Liver (tissue), 9 donors: ENCODE data around the gene GAS7. TPM values are rescaled to one million over a fixed set of nuclear protein-coding genes. Genes with fewer than 3 reads are reported as not detected.

Source experiments
- DNase-seq: peaks from one replicate; pipeline ENCODE4 v3.0.0-alpha.2; 2017; ENCODE audit warnings: low spot score
- H3K27ac ChIP-seq, 2 donors: one replicate each; pipeline ENCODE4 v1.7.0; 2013; ENCODE audit warnings: inconsistent platforms in 2 of 2, low read length in 2 of 2, control low read depth in 1 of 2, low read depth in 1 of 2, mild to moderate bottlenecking in 1 of 2
- H3K27me3 ChIP-seq, 4 donors: one replicate each; pipeline versions ENCODE4 v1.6.1 to v1.7.0; 2013; ENCODE audit warnings: low read length in 3 of 4, inconsistent platforms in 1 of 4, mild to moderate bottlenecking in 1 of 4, moderate library complexity in 1 of 4; ENCODE audit not compliant: control insufficient read depth in 4 of 4, insufficient read depth in 4 of 4
- H3K36me3 ChIP-seq, 4 donors: one replicate each; pipeline versions ENCODE4 v1.6.1 to v1.7.0; 2013; ENCODE audit warnings: low read length in 3 of 4, mild to moderate bottlenecking in 3 of 4, low read depth in 1 of 4, moderate library complexity in 1 of 4; ENCODE audit not compliant: control insufficient read depth in 4 of 4, insufficient read depth in 3 of 4
- H3K4me1 ChIP-seq, 4 donors: one replicate each; pipeline versions ENCODE4 v1.6.1 to v1.7.0; 2013; ENCODE audit warnings: low read length in 3 of 4, mild to moderate bottlenecking in 3 of 4, moderate library complexity in 1 of 4; ENCODE audit not compliant: control insufficient read depth in 4 of 4, insufficient read depth in 4 of 4
- H3K4me3 ChIP-seq, 3 donors: one replicate each; pipeline versions ENCODE4 v1.6.1 to v1.7.0; 2013; ENCODE audit warnings: low read length in 3 of 3, control low read depth in 1 of 3, low read depth in 1 of 3, mild to moderate bottlenecking in 1 of 3
- H3K9ac ChIP-seq, 2 donors: one replicate each; pipeline ENCODE4 v1.7.0; 2013; ENCODE audit warnings: low read length in 2 of 2, mild to moderate bottlenecking in 2 of 2, moderate library complexity in 2 of 2, control low read depth in 1 of 2, low read depth in 1 of 2
- H3K9me3 ChIP-seq, 4 donors: one replicate each; pipeline versions ENCODE4 v1.6.1 to v1.7.0; 2013; ENCODE audit warnings: low read length in 3 of 4; ENCODE audit not compliant: control insufficient read depth in 4 of 4
- EGR1 ChIP-seq, 2 donors: IDR thresholded peaks; 2 replicates each; pipeline ENCODE4 v1.6.1; 2016 to 2018; ENCODE audit warnings: antibody characterized with exemption in 2 of 2, low read depth in 2 of 2
- FOXA1 ChIP-seq: IDR thresholded peaks from 2 replicates; pipeline ENCODE4 v1.6.1; 2016; ENCODE audit warnings: antibody characterized with exemption
- FOXA2 ChIP-seq: IDR thresholded peaks from 2 replicates; pipeline ENCODE4 v1.6.1; 2016; ENCODE audit warnings: antibody characterized with exemption
- GABPA ChIP-seq, 2 donors: IDR thresholded peaks in 1 of 2; conservative IDR thresholded peaks in 1 of 2; 2 replicates each; pipeline ENCODE4 v1.6.1; 2016; ENCODE audit warnings: antibody characterized with exemption in 2 of 2, mild to moderate bottlenecking in 1 of 2, moderate library complexity in 1 of 2
- HNF4A ChIP-seq, 2 donors: conservative IDR thresholded peaks; 2 replicates each; pipeline ENCODE4 v1.6.1; 2016; ENCODE audit warnings: antibody characterized with exemption in 2 of 2, mild to moderate bottlenecking in 2 of 2
- HNF4G ChIP-seq: IDR thresholded peaks from 2 replicates; pipeline ENCODE4 v1.6.1; 2016; ENCODE audit warnings: antibody characterized with exemption
- JUND ChIP-seq, 2 donors: IDR thresholded peaks; 2 replicates each; pipeline ENCODE4 v1.6.1; 2016; ENCODE audit warnings: antibody characterized with exemption in 2 of 2
- NR2F2 ChIP-seq: IDR thresholded peaks from 2 replicates; pipeline ENCODE4 v1.6.1; 2016; ENCODE audit warnings: antibody characterized with exemption
- RXRA ChIP-seq, 2 donors: IDR thresholded peaks; 2 replicates each; pipeline ENCODE4 v1.6.1; 2017 to 2018; ENCODE audit warnings: antibody characterized with exemption in 2 of 2, mild to moderate bottlenecking in 1 of 2
- SP1 ChIP-seq: IDR thresholded peaks from 2 replicates; pipeline ENCODE4 v1.6.1; 2018; ENCODE audit warnings: antibody characterized with exemption, mild to moderate bottlenecking
- TAF1 ChIP-seq: conservative IDR thresholded peaks from 2 replicates; pipeline ENCODE4 v1.6.1; 2016; ENCODE audit warnings: antibody characterized with exemption, mild to moderate bottlenecking
- WGBS: extraction: QIAGEN DNeasy Blood & Tissue Kit; methylation state at CpG from one replicate; pipeline ENCODE4 v1.1.7; 2013; 5-methylcytosine and 5-hydroxymethylcytosine counted together
- polyA plus RNA-seq, 2 donors: library from polyadenylated mRNA; stranded (reverse) in 1 of 2; unstranded in 1 of 2; fragments of 200-250 nt in 1 of 2; fragments of >200 nt in 1 of 2; fragmentation: Nextera tagmentation in 1 of 2; extraction: Ambion mirVana in 1 of 2; gene quantifications; one replicate each; pipeline versions ENCODE4 v1.2.1 to v1.2.3, GENCODE V29; 2013 to 2015
- total RNA-seq, 2 donors: library from RNA; depleted of rRNA; stranded (reverse); fragments of >200 nt; gene quantifications; one replicate each; pipeline ENCODE4 v1.2.3, GENCODE V29; 2014
- TF ChIP-seq, protein P1 (sequence below): IDR thresholded peaks from 2 replicates; pipeline ENCODE4 v1.6.1; 2016; ENCODE audit warnings: antibody characterized with exemption
- TF ChIP-seq, protein P2 (sequence below): IDR thresholded peaks from 2 replicates; pipeline ENCODE4 v1.6.1; 2016; ENCODE audit warnings: antibody characterized with exemption
- TF ChIP-seq, protein P3 (sequence below): fragments of 150-350 bp; IDR thresholded peaks from 2 replicates; pipeline ENCODE4 v1.5.1; 2017; ENCODE audit warnings: improper control_type of control experiment, low read depth, low read length; ENCODE audit not compliant: missing input control
- TF ChIP-seq, protein P4 (sequence below): IDR thresholded peaks from 2 replicates; pipeline ENCODE4 v1.6.1; 2016; ENCODE audit warnings: antibody characterized with exemption, mild to moderate bottlenecking
- donor health status: healthy.
- donor health status: healthy.
- donor health status: healthy.
- donor health status: healthy.
- donor health status: healthy.

GAS7 gene
- total and polyA plus RNA-seq, 4 donors = 0.79 to 6.1 (median 2.5) TPM

DNA sequence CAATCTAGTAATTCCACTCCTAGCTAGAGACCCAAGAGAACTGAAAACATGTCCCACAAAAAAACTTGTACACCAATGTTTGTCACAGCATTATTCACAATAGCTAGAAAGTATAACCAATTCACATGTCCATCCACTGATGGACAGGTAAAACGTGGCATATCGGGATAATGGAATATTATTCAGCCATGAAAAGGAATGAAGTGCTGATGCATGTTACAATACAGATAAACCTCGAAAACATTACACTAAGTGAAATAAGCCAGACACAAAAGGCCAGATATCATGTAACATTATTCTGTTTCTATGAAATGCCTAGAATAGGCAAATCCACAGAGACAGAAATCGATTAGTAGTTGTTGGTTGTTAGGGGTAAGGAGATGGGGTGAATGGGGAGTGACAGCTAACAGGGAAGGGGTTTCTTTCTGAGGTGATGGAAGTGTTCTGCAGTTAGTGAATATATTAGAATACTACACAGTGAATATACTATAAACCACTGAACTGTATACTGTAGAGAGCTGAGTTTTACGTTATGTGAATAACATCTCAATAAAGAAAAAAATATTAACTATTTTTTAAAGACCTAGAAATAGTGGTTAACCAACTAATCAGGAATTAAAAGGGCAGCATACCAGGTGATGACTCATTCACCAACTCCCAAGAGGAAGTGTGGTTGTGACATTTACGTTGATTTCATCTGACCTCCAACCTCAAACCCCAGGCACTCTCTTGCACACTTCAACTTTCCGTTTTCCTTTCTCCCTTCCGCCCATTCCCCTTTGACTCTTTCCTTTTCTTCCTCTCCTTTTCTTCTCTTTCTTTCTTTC lies 48.6 kb downstream of the GAS7 start:
- 64% methylated on average over 8 of the region's 8 CpGs for WGBS
- Histone ChIP-seq H3K27ac (no peak overlapping the region), H3K9ac (no peak overlapping the region), H3K9me3 (no peaks in the 10 kb centered on the region), H3K27me3 (no peaks in the 10 kb centered on the region), H3K4me1 (no peaks in the 10 kb centered on the region), H3K4me3 (no peak overlapping the region), H3K36me3 (no peaks in the 10 kb centered on the region)
- peak in 1 of 2 donors; percentile 46 for TF ChIP-seq JUND (IDR thresholded peaks at IDR 0.05)
- no peak for TF ChIP-seq FOXA2
- DNase-seq = no peak

DNA sequence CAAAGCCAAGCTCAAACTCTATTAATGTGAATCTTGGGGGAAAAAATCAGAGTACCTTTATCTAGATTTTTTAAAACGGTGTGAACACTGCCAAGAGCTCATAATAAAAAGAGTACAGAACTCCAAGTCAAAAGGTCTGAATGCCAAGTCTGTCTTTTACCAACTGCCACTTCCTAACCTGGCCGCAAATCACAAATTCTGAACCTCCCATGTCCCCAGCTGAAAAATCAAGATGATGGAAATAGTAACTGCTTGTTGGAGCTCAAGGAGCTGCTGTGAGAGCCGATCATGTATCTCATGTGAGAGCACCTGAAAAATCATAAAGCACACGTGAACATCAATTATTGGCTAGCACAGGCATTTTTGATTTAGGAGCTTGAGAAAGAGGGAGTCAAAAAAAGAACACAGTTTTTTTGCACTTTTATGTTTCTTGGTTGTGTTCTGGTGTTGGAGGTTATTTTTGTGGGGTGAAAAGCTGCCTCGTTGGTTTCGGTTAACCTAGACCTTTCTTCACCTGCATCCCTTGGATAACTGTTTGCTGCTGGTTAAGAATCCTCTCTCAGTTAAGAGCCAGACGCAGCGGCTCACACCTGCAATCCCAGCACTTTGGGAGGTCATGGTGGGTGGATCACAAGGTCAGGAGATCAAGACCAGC lies 50.5 kb downstream of the GAS7 start:
- DNase-seq = no peak
- Histone ChIP-seq H3K27me3 (no peaks in the 10 kb centered on the region), H3K4me1 (no peaks in the 10 kb centered on the region), H3K27ac (no peak overlapping the region), H3K36me3 (no peaks in the 10 kb centered on the region), H3K9me3 (no peaks in the 10 kb centered on the region), H3K4me3 (no peak overlapping the region), H3K9ac (no peak overlapping the region)
- TF ChIP-seq, protein P1, sequence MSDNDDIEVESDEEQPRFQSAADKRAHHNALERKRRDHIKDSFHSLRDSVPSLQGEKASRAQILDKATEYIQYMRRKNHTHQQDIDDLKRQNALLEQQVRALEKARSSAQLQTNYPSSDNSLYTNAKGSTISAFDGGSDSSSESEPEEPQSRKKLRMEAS = no peak
- TF ChIP-seq GABPA (IDR thresholded peaks at IDR 0.05 in 1 of 2, conservative IDR thresholded peaks at IDR 0.05 in 1 of 2) (no peak), TAF1 (no peak), JUND (IDR thresholded peaks at IDR 0.05) (no peak), NR2F2 (no peak), HNF4G (no peak), SP1 (no peak), FOXA1 (no peak), HNF4A (conservative IDR thresholded peaks at IDR 0.05) (no peak), EGR1 (IDR thresholded peaks at IDR 0.05; ENCODE audit: low read depth in 2 of 2) (no peak), RXRA (IDR thresholded peaks at IDR 0.05) (no peak), FOXA2 (no peak)
- TF ChIP-seq, protein P2, sequence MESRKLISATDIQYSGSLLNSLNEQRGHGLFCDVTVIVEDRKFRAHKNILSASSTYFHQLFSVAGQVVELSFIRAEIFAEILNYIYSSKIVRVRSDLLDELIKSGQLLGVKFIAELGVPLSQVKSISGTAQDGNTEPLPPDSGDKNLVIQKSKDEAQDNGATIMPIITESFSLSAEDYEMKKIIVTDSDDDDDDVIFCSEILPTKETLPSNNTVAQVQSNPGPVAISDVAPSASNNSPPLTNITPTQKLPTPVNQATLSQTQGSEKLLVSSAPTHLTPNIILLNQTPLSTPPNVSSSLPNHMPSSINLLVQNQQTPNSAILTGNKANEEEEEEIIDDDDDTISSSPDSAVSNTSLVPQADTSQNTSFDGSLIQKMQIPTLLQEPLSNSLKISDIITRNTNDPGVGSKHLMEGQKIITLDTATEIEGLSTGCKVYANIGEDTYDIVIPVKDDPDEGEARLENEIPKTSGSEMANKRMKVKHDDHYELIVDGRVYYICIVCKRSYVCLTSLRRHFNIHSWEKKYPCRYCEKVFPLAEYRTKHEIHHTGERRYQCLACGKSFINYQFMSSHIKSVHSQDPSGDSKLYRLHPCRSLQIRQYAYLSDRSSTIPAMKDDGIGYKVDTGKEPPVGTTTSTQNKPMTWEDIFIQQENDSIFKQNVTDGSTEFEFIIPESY = no peak
- TF ChIP-seq, protein P3, sequence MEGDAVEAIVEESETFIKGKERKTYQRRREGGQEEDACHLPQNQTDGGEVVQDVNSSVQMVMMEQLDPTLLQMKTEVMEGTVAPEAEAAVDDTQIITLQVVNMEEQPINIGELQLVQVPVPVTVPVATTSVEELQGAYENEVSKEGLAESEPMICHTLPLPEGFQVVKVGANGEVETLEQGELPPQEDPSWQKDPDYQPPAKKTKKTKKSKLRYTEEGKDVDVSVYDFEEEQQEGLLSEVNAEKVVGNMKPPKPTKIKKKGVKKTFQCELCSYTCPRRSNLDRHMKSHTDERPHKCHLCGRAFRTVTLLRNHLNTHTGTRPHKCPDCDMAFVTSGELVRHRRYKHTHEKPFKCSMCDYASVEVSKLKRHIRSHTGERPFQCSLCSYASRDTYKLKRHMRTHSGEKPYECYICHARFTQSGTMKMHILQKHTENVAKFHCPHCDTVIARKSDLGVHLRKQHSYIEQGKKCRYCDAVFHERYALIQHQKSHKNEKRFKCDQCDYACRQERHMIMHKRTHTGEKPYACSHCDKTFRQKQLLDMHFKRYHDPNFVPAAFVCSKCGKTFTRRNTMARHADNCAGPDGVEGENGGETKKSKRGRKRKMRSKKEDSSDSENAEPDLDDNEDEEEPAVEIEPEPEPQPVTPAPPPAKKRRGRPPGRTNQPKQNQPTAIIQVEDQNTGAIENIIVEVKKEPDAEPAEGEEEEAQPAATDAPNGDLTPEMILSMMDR = no peak
- TF ChIP-seq, protein P4, sequence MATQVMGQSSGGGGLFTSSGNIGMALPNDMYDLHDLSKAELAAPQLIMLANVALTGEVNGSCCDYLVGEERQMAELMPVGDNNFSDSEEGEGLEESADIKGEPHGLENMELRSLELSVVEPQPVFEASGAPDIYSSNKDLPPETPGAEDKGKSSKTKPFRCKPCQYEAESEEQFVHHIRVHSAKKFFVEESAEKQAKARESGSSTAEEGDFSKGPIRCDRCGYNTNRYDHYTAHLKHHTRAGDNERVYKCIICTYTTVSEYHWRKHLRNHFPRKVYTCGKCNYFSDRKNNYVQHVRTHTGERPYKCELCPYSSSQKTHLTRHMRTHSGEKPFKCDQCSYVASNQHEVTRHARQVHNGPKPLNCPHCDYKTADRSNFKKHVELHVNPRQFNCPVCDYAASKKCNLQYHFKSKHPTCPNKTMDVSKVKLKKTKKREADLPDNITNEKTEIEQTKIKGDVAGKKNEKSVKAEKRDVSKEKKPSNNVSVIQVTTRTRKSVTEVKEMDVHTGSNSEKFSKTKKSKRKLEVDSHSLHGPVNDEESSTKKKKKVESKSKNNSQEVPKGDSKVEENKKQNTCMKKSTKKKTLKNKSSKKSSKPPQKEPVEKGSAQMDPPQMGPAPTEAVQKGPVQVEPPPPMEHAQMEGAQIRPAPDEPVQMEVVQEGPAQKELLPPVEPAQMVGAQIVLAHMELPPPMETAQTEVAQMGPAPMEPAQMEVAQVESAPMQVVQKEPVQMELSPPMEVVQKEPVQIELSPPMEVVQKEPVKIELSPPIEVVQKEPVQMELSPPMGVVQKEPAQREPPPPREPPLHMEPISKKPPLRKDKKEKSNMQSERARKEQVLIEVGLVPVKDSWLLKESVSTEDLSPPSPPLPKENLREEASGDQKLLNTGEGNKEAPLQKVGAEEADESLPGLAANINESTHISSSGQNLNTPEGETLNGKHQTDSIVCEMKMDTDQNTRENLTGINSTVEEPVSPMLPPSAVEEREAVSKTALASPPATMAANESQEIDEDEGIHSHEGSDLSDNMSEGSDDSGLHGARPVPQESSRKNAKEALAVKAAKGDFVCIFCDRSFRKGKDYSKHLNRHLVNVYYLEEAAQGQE = no peak
- 79% methylated on average over 8 of the region's 8 CpGs for WGBS
